Ishikawa (cell line): ENCODE measurements around the gene RREB1.

Experiments used
- CEBPB ChIP-seq: IDR thresholded peaks from 2 replicates; pipeline ENCODE4 v1.6.1; 2012
- CREB1 ChIP-seq: IDR thresholded peaks from 2 replicates; pipeline ENCODE4 v1.6.1; 2012; ENCODE audit warnings: low read depth
- EGR1 ChIP-seq: IDR thresholded peaks from 2 replicates; pipeline ENCODE4 v1.6.1; 2012
- EP300 ChIP-seq: IDR thresholded peaks from 2 replicates; pipeline ENCODE4 v1.6.1; 2012; ENCODE audit warnings: borderline replicate concordance
- FOXM1 ChIP-seq: IDR thresholded peaks from 2 replicates; pipeline ENCODE4 v1.6.1; 2012; ENCODE audit warnings: low read depth, borderline replicate concordance
- NFIC ChIP-seq: IDR thresholded peaks from 2 replicates; pipeline ENCODE4 v1.6.1; 2012
- RAD21 ChIP-seq: IDR thresholded peaks from 2 replicates; pipeline ENCODE4 v1.6.1; 2012; ENCODE audit warnings: low read depth
- TAF1 ChIP-seq: IDR thresholded peaks from 2 replicates; pipeline ENCODE4 v1.6.1; 2012; ENCODE audit warnings: low read depth, mild to moderate bottlenecking
- TCF12 ChIP-seq: IDR thresholded peaks from 2 replicates; pipeline ENCODE4 v1.6.1; 2012; ENCODE audit warnings: low read depth
- TEAD4 ChIP-seq: IDR thresholded peaks from 2 replicates; pipeline ENCODE4 v1.6.1; 2012
- YY1 ChIP-seq: IDR thresholded peaks from 2 replicates; pipeline ENCODE4 v1.6.1; 2012; ENCODE audit warnings: low read depth
- ZBTB7A ChIP-seq: IDR thresholded peaks from 2 replicates; pipeline ENCODE4 v1.6.1; 2012; ENCODE audit warnings: low read depth
- TF ChIP-seq, protein P1 (sequence below): IDR thresholded peaks from 2 replicates; pipeline ENCODE4 v1.6.1; 2012
- TF ChIP-seq, protein P2 (sequence below): IDR thresholded peaks from 2 replicates; pipeline ENCODE4 v1.6.1; 2012
- TF ChIP-seq, protein P3 (sequence below): IDR thresholded peaks from 2 replicates; pipeline ENCODE4 v1.6.1; 2012; ENCODE audit warnings: low read depth, mild to moderate bottlenecking

Gene RREB1

DNA sequence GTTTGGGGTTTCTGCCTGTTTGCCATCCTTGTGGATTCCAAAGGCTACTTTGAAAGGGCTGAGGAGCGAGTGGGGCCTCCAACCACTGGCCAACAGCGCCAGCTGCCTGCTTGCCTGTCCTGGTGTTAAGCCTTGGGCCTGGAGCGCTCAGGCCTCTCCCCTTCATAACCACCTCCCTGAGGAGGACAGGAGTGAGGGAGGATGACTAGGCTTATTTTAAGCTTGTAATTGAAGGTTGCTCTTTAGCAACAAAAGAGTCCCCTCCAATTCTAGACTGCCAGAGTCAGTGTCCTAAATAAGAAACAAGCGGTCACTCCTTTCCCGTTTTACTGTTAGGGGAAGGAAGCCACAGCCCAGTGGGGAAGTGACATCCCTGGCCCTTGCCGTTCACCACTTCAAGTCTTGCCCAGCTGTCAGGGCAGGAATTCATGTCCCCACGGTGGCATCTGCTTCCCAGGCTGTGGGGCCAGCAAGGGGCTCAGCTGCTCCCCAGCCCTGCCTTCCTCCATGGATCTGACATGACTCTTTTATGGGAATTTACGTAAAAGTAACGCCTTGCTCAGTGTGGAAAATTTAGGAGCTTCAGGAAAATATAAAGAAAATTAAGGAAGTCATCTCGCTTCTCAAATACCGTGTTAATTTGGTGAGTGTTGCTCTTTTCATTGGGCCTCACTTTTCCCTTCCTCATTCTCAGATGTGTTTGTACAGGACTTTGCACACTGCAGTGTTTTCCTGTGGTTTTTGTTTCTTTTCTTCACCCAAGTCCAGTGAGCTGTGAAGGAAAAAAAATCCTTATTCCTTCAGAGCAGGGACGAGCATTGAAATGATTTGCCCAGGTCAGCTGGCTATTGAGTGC lies 147.4 kb downstream of the RREB1 start:
- TF ChIP-seq CEBPB, result no peak
- no peak for TF ChIP-seq EGR1
- TF ChIP-seq NFIC, result no peak
- no peak for TF ChIP-seq EP300
- TF ChIP-seq, protein P1, sequence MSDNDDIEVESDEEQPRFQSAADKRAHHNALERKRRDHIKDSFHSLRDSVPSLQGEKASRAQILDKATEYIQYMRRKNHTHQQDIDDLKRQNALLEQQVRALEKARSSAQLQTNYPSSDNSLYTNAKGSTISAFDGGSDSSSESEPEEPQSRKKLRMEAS, result no peak
- no peak for TF ChIP-seq TEAD4
- TF ChIP-seq CREB1, result no peak
- TF ChIP-seq, protein P2, sequence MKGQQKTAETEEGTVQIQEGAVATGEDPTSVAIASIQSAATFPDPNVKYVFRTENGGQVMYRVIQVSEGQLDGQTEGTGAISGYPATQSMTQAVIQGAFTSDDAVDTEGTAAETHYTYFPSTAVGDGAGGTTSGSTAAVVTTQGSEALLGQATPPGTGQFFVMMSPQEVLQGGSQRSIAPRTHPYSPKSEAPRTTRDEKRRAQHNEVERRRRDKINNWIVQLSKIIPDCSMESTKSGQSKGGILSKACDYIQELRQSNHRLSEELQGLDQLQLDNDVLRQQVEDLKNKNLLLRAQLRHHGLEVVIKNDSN, result no peak
- no peak for TF ChIP-seq TAF1
- no peak for TF ChIP-seq FOXM1

DNA sequence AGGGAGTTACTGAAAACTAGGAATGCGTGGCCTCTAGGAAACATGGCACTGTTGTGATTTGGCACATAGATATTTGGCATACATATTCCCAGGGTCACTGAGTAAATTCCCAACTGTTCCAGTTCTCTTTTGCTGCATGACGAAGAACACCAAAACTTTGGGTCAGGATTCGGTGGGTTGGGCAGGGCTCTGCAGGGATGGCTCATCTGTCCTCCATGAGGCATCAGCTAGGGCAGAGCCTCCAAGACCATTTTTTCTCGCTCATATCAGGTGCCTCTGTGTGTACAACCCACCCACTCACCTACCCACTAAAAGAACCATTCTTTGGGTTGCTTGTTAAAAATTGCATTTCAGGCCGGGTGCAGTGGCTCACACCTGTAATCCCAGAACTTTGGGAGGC lies 148.2 kb downstream of the RREB1 start:
- TF ChIP-seq, protein P2, result no peak
- TF ChIP-seq TAF1 (no peak), CREB1 (no peak), RAD21 (no peak), ZBTB7A (no peak), TCF12 (no peak), CEBPB (no peak), TEAD4 (no peak), YY1 (no peak), EP300 (no peak)

DNA sequence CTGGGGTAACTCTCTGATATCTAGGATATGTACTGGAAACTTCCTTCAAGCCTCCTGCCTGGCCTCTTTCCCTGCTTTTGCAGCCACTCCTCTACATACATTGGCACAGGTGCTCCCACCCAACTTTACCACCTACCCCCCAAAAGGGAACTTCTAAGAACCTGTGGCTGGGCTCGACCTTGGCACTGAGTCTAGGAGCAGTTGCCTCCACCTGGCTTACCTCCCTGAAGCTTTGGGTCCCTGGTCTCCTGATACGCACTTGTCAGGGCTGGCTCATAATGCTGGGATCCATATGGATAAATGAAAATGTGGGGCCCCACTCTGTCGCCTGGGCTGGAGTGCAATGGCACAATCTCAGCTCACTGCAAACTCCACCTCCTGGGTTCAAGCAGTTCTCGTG lies 149.0 kb downstream of the RREB1 start:
- TF ChIP-seq CREB1, result no peak
- TF ChIP-seq EP300, result no peak
- no peak for TF ChIP-seq CEBPB
- no peak for TF ChIP-seq YY1
- TF ChIP-seq EGR1, result no peak
- TF ChIP-seq, protein P2, result no peak
- TF ChIP-seq RAD21, result no peak
- no peak for TF ChIP-seq TCF12
- no peak for TF ChIP-seq ZBTB7A
- TF ChIP-seq, protein P3, sequence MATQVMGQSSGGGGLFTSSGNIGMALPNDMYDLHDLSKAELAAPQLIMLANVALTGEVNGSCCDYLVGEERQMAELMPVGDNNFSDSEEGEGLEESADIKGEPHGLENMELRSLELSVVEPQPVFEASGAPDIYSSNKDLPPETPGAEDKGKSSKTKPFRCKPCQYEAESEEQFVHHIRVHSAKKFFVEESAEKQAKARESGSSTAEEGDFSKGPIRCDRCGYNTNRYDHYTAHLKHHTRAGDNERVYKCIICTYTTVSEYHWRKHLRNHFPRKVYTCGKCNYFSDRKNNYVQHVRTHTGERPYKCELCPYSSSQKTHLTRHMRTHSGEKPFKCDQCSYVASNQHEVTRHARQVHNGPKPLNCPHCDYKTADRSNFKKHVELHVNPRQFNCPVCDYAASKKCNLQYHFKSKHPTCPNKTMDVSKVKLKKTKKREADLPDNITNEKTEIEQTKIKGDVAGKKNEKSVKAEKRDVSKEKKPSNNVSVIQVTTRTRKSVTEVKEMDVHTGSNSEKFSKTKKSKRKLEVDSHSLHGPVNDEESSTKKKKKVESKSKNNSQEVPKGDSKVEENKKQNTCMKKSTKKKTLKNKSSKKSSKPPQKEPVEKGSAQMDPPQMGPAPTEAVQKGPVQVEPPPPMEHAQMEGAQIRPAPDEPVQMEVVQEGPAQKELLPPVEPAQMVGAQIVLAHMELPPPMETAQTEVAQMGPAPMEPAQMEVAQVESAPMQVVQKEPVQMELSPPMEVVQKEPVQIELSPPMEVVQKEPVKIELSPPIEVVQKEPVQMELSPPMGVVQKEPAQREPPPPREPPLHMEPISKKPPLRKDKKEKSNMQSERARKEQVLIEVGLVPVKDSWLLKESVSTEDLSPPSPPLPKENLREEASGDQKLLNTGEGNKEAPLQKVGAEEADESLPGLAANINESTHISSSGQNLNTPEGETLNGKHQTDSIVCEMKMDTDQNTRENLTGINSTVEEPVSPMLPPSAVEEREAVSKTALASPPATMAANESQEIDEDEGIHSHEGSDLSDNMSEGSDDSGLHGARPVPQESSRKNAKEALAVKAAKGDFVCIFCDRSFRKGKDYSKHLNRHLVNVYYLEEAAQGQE, result no peak
- no peak for TF ChIP-seq TAF1
- TF ChIP-seq NFIC, result no peak

DNA sequence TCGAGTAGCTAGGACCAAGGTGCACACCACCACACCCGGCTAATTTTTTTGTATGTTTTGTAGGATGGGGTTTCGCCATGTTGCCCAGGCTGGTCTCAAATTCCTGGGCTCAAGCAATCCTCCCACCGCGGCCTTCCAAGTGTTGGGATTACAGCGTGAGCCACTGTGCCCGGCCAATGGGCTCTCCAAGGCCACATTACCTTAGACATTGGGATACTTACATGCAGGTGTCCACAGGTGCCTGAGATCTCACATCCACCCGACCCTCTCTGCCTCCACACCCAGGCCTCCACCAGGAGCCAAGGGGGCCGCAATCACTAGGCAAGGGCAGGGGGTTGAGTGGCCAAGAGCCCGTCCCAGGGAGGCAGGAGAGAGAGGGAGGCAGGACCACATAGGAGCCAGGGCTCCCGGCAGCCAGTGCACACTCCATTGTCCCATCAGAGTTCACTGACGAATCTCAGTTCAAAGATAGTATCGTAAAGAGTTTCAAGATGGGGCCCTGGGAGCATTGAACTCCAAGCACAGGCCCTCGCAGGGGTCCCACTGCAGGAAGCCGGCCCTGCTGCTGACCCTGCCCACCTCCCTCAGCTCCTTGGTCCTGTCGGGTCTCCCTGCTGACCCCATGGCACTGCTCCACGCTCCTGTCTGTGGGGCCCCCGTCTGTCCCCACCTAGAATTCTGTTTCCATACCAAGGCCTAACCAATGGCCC lies 149.9 kb downstream of the RREB1 start:
- TF ChIP-seq TEAD4 (no peak), RAD21 (no peak), ZBTB7A (no peak), EGR1 (no peak), NFIC (no peak), TCF12 (no peak), CREB1 (no peak), CEBPB (no peak), YY1 (no peak), TAF1 (no peak), EP300 (no peak), FOXM1 (no peak)
- TF ChIP-seq, protein P1, result no peak
- TF ChIP-seq, protein P2, result no peak
- TF ChIP-seq, protein P3, result no peak
